GM12875 (cell line): ENCODE measurements around the gene MS4A6E.
A peak's percentile ranks its signal among the peaks of the same experiment; 100 is the strongest.

ENCODE experiments used
- H3K4me3 ChIP-seq: one replicate; pipeline ENCODE4 v1.5.1; 2011; ENCODE audit warnings: low read depth, low read length, control low read depth
- TF ChIP-seq, protein P1 (sequence below): IDR thresholded peaks from 2 replicates; pipeline ENCODE4 v1.5.1; 2011; ENCODE audit warnings: low read depth, mild to moderate bottlenecking, control low read depth, inconsistent platforms, low read length, moderate library complexity, borderline replicate concordance; ENCODE audit not compliant: insufficient read depth

MS4A6E gene

DNA sequence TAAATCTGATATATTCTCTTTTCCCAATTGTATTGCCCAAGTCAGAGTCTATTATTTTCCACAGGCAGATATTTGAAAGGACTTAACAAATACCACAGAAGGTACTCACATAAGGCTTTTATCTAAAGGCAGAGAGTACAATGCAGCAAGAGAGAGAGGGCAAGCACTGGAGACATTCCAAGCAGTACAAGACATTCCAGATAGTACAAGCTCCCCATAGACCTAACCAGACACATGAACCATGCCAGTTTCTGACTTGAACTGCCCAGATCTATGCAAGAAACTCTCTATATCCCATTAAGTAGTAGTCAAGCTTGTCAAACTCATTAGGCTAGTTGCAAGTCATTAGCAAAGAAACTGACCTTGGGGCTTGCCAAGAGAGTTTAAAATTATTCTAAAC is 11.2 kb upstream of the MS4A6E start:
- H3K4me3 ChIP-seq, result no peak overlapping the region
- TF ChIP-seq, protein P1, sequence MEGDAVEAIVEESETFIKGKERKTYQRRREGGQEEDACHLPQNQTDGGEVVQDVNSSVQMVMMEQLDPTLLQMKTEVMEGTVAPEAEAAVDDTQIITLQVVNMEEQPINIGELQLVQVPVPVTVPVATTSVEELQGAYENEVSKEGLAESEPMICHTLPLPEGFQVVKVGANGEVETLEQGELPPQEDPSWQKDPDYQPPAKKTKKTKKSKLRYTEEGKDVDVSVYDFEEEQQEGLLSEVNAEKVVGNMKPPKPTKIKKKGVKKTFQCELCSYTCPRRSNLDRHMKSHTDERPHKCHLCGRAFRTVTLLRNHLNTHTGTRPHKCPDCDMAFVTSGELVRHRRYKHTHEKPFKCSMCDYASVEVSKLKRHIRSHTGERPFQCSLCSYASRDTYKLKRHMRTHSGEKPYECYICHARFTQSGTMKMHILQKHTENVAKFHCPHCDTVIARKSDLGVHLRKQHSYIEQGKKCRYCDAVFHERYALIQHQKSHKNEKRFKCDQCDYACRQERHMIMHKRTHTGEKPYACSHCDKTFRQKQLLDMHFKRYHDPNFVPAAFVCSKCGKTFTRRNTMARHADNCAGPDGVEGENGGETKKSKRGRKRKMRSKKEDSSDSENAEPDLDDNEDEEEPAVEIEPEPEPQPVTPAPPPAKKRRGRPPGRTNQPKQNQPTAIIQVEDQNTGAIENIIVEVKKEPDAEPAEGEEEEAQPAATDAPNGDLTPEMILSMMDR, result no peak

DNA sequence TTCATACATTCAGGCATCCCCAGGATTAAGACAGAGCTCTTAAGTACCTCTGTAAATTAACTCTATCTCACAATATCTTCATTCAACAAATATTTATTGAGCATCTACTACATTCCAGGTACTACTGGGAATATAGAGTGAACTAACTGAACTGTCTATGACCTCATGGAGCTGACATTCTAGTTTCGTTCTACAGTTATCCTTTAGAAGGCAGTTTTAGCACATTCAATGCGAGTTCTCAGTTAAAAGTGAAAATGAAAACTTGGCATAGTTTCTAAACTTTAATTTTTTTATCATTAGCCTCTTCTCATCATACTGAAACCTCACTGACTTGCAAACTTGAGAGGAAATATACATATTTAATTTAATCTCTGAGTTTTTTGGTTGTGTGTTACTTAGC is 10.7 kb upstream of the MS4A6E start:
- TF ChIP-seq, protein P1, result no peak
- no peak overlapping the region for H3K4me3 ChIP-seq

DNA sequence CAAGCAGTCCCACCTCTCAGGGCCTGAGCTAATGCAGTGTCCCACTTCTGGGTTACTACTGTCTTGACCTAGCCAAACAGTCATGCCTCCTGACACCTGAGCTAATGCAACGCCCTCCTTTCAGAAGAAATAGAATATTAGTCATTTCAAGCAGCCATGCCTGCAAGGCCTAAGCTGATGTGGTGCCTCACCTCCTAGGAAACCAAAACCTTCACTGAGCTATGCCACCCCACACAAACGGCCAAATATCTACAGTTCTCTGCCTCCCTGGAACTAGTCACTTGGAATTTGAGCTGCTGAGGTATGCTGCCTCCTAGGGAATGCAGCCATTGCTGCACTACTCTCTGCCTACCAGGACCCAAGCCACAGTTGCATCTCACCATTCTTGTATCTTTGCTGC is 8.3 kb upstream of the MS4A6E start:
- TF ChIP-seq, protein P1, result no peak
- H3K4me3 ChIP-seq, result no peak overlapping the region

DNA sequence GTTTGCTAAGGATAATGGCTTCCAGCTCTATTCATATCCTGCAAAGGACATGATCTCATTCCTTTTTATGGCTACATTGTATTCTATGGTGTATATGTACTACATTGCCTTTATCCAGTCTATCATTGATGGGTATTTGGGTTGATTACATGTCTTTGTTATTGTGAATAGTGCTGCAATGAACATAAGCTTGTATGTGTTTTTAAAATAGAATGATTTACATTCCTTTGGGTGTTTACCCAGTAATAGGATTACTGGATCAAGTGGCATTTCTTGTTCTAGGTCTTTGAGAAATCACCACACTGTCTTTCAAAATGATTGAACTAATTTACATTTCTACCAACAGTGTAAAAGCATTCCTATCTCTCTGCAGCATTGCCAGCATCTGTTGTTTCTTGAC is 6.0 kb upstream of the MS4A6E start:
- no peak overlapping the region for H3K4me3 ChIP-seq
- TF ChIP-seq, protein P1, result no peak

DNA sequence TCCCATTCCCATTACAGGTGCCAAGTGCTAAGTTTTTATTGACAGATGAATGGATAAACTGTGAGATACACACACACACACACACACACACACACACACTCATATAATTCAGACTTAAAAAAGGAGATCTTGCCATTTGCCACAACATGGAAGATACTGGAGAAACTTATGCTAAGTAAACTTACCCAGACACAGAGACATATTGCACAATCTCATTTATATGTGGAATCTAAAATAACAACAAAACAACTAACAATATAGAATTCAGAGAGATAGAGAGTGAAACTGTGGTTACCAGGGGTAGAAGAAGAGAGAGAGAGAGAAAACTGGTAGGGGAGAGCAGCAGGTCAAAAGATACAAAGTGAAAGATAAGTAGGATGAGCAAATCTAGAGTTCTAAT is 1.4 kb downstream of the MS4A6E start:
- TF ChIP-seq, protein P1, result no peak
- H3K4me3 ChIP-seq, result no peak overlapping the region

DNA sequence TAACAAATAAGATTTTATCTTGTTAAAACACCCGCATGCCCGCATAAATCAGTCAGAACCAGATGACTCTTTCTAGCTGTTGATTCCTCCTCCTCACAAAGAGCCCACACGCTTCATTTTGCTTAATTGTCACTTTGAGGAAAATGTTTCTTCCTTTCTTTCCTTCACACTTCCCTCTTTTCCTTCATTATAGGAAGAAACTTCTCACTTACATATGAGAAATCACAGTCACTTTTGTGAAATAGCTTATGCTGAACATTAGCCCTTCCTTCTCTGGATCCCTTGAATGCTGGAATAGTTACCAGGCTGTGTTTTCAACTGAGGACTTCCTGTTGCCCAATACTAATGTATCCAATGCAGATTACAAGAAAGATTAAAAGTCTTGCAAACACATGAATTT is 5.8 kb downstream of the MS4A6E start:
- H3K4me3 ChIP-seq, result no peak overlapping the region
- TF ChIP-seq, protein P1, result no peak

DNA sequence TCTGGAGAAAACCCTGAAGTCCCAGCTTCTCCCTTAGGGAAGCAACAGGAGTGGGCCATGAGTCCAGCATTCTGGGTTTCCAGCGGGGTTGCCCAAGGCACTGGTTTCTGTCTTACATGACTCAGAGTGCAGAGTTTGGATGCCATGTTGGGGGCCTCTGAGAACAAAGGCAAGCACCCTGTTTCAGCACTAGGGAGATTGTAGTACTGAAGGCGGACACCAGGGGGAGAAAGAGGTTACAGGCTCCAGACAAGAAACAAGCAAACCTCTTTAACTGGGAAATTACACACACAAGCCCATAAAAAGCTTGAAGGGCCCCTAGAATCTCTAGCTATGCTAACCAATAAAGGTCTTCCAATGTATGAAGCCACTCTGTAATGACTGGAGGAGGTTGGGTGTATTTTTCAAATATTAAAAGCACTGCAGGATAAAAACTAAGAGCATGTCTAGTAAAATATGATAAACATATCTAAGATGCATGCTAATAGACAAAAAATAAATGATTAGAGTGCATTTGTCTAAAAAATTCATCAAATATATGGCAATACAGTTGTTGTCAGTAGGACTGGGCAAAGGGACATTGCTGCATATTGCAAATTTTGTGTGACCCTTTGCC is 7.1 kb downstream of the MS4A6E start:
- H3K4me3 ChIP-seq, result no peak overlapping the region
- TF ChIP-seq, protein P1, result peak; percentile 84
